ENCODE measurements around the gene HS6ST2.

DNA sequence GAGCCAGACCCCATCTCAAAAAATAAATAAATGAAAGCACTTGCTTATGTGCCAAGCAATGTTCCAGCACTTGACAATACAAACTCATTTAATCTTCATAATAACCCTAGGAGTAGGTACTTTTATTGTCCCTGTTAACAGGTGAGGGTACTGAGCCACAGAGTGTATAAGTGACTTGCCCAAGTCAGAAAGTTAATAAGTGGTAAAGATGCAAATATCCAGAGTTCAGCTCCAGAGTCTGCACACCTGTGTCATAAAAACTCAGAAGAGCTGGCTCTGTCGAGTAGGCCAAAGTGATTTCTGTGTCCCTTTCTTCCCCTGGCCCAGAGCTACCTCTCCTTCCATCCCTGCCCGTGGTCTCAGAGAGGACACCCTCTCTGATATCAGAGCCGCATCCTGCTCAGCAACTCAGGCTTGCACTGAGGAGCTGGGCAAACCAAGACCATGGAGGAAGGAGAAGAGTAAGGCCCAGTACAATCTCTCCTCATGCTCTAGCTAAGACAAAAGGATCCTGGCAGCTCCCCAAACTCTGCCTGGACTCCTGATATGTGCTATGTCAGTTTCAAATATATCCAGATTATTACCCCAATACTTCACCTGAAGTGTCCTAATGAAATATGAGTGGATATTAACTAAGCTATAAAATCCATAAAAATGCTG, 136.3 kb downstream of the HS6ST2 start:
- TF ChIP-seq, protein P1, sequence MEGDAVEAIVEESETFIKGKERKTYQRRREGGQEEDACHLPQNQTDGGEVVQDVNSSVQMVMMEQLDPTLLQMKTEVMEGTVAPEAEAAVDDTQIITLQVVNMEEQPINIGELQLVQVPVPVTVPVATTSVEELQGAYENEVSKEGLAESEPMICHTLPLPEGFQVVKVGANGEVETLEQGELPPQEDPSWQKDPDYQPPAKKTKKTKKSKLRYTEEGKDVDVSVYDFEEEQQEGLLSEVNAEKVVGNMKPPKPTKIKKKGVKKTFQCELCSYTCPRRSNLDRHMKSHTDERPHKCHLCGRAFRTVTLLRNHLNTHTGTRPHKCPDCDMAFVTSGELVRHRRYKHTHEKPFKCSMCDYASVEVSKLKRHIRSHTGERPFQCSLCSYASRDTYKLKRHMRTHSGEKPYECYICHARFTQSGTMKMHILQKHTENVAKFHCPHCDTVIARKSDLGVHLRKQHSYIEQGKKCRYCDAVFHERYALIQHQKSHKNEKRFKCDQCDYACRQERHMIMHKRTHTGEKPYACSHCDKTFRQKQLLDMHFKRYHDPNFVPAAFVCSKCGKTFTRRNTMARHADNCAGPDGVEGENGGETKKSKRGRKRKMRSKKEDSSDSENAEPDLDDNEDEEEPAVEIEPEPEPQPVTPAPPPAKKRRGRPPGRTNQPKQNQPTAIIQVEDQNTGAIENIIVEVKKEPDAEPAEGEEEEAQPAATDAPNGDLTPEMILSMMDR (optimal IDR thresholded peaks at IDR 0.05 in 1 of 3, IDR thresholded peaks at IDR 0.05 in 1 of 3, conservative IDR thresholded peaks at IDR 0.05 in 1 of 3; ENCODE audit: extremely low read depth in 1 of 3, insufficient read depth in 2 of 3, low read length in 3 of 3) = no peak
- TF ChIP-seq EZH2 (IDR thresholded peaks at IDR 0.05; ENCODE audit: low read length) = no peak
